WI38 (cell line): ENCODE data around the gene SPACA7.

Source experiments
- H3K4me3 ChIP-seq: 2 replicates; pipeline ENCODE4 v1.5.1; 2011; ENCODE audit warnings: low read depth, mild to moderate bottlenecking, control low read depth, low read length
- CTCF ChIP-seq: IDR thresholded peaks from 2 replicates; pipeline ENCODE4 v1.5.1; 2012; ENCODE audit warnings: low read depth, mild to moderate bottlenecking, control low read depth, low read length

Gene SPACA7, protein sequence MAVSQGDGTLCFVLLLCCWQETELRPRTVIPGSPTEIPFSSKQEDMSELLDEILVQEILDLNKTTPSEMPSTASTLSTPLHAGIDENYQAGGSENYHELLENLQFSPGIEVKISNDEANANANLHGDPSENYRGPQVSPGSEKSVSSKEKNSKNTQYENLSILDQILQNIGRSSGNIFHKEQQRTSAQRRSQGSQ

GRCh38 chr13:112376050-112376681 is at the start of gene SPACA7:
SPACA7 (plus strand) TSS chr13:112376355; CDS start chr13:112376386, 31 bp downstream.
- no peak for TF ChIP-seq CTCF
- H3K4me3 ChIP-seq = no peak within 1 kb of the TSS

DNA sequence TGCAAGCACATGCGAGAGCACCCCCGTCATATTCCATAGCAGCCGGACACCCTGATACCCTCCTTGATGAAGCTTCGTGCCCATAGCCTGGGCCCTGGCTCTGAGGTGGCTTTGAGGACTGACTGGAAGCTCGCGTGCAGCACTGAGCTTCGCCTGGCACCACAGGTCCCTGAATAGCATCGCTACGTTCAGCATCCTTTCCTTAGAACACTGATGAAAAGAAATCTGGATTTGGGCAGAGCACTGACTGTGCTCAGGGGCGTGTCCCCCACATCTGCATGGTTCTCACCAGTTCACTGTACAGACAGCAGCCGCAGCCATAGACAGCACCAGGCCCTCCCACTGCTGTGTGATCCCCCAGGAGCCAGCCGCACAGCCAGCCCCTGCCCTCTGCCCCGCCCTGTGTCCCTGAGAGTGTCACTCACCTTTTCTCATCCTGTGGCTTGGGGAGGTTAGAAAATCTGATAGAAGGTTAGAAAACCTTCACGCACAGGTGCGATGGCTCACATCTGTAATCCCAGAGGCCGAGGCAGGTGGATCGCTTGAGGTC is 49.3 kb upstream of the SPACA7 start:
- TF ChIP-seq CTCF = no peak
- H3K4me3 ChIP-seq = no peak overlapping the region

DNA sequence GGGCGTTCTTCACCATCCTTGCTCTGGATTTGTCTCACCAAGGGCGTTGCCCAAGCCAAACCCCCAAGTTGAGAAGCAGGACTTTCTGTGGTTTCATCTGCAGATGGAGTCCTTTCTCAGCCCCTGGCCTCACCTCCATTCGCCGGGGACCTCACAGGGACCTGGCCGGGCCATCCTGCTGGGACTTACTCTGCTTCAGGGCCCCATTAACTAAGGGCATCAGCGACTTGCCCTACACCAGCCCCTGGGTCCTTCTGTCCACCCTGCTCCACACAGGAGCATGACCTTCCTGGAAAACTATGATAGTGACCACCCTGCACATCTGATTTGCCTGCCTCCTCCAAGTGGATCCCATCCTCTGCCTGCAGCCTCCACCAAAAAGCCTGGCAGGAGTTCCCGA is 47.2 kb upstream of the SPACA7 start:
- TF ChIP-seq CTCF = no peak
- no peak overlapping the region for H3K4me3 ChIP-seq

DNA sequence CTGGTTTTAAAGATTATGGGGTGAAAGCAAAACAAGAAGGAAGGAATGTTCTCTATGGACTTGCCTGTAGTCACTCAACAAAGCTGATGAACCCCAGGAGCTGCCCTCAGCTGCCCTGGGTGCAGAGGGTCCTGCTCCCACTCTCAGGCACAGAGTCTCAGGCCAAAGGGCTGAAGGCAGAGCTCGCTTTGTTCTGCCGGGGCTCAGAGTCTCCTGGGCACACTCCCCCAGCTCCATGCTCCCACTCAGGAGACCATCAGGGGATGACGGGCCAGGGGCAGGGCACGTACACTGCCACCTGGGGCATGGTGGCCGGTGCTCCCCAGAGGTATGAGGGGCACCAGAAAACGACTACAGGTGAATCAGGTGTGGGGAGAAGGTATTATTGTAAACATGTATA is 46.8 kb upstream of the SPACA7 start:
- no peak overlapping the region for H3K4me3 ChIP-seq
- no peak for TF ChIP-seq CTCF

- TF ChIP-seq CTCF = no peak
- H3K4me3 ChIP-seq = no peak overlapping the region
Observed at GRCh38 chr13:112330066-112330465, 46.1 kb upstream of the SPACA7 start.

GRCh38 chr13:112330479-112331381 is 45.4 kb upstream of the SPACA7 start:
- no peak overlapping the region for H3K4me3 ChIP-seq
- TF ChIP-seq CTCF = no peak
